Measurements from ENCODE around the gene KCNQ1OT1.

Gene KCNQ1OT1

GRCh38 chr11:2736577-2737225 lies 36.9 kb upstream of the KCNQ1OT1 start:
- no peak for DNase-seq (ENCODE audit: low spot score)

- no peak for DNase-seq (ENCODE audit: low spot score)
Observed at GRCh38 chr11:2735053-2735589, 35.3 kb upstream of the KCNQ1OT1 start.

GRCh38 chr11:2734181-2735052 lies 34.6 kb upstream of the KCNQ1OT1 start:
- DNase-seq (ENCODE audit: low spot score): no peak

GRCh38 chr11:2732940-2733628 lies 33.3 kb upstream of the KCNQ1OT1 start:
- no peak for DNase-seq (ENCODE audit: low spot score)

GRCh38 chr11:2732261-2732939 lies 32.6 kb upstream of the KCNQ1OT1 start:
- DNase-seq (ENCODE audit: low spot score): peak; percentile 79

- DNase-seq (ENCODE audit: low spot score): peak; percentile 56
Observed at GRCh38 chr11:2731130-2732125, 31.6 kb upstream of the KCNQ1OT1 start.

GRCh38 chr11:2730272-2731129 lies 30.7 kb upstream of the KCNQ1OT1 start:
- DNase-seq (ENCODE audit: low spot score): peak; percentile 86

- no peak for DNase-seq (ENCODE audit: low spot score)
Observed at GRCh38 chr11:2729841-2730240, 30.0 kb upstream of the KCNQ1OT1 start.

- DNase-seq (ENCODE audit: low spot score): no peak
Observed at GRCh38 chr11:2728663-2729332, 29.0 kb upstream of the KCNQ1OT1 start.

- no peak for DNase-seq (ENCODE audit: low spot score)
Observed at GRCh38 chr11:2728128-2728662, 28.4 kb upstream of the KCNQ1OT1 start.

- no peak for DNase-seq (ENCODE audit: low spot score)
Observed at GRCh38 chr11:2726964-2727363, 27.2 kb upstream of the KCNQ1OT1 start.

- peak; percentile 63 for DNase-seq (ENCODE audit: low spot score)
Observed at GRCh38 chr11:2725368-2726300, 25.8 kb upstream of the KCNQ1OT1 start.

GRCh38 chr11:2724653-2725367 lies 25.0 kb upstream of the KCNQ1OT1 start:
- no peak for DNase-seq (ENCODE audit: low spot score)

GRCh38 chr11:2724104-2724503 lies 24.3 kb upstream of the KCNQ1OT1 start:
- DNase-seq (ENCODE audit: low spot score): no peak

GRCh38 chr11:2722955-2723354 lies 23.2 kb upstream of the KCNQ1OT1 start:
- no peak for DNase-seq (ENCODE audit: low spot score)

- DNase-seq (ENCODE audit: low spot score): no peak
Observed at GRCh38 chr11:2721210-2721916, 21.6 kb upstream of the KCNQ1OT1 start.

Measured in HuH-7 (cell line).